Measurements from ENCODE around the gene SRGAP3.
A peak's percentile ranks its signal among the peaks of the same experiment; 100 is the strongest.

Gene SRGAP3

DNA sequence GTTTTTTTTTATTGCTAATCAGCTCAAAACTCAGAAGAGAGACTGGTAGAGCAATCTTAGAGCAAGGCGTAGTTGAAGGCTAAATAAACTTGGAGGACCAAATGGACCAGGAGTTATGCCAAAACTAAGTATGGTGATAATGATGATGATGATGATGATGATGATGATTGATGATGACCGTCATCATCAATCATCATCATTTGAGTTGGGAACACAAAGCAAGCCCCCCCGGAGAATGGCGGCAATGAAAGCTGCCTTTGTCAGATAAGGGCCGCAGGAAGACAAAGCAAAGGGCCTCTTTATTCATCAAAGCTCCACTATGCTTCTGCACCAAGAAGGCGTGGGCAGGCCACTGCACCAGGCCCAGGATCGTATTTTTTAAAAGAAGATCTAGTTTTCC lies 204.1 kb downstream of the SRGAP3 start:
- in situ Hi-C loops (cut with MboI; ENCODE audit: low pct_unique_long_range_greater_than_20kb, low sequenced_read_pairs): no loop called here
- DNase-seq: no peak

DNA sequence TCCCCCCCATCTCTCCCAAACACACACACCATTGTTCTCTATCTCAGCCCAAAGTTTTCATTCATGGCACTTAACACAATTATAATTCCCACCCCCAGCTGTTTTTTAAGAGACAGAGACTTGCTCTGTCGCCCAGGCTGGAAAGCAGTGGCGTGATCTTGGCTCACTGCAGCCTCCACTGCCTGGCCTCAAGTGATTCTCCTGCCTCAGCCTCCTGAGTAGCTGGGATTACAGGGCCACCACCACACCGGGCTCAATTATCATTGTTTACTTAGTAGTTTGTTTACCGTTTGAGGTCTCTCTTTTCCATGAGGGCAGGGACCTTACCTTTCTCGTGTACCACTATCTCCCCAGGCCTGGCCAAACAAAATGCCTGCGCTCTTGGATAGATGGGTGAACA lies 206.4 kb downstream of the SRGAP3 start:
- DNase-seq: no peak
- in situ Hi-C loops (cut with MboI; ENCODE audit: low pct_unique_long_range_greater_than_20kb, low sequenced_read_pairs): no loop called here

DNA sequence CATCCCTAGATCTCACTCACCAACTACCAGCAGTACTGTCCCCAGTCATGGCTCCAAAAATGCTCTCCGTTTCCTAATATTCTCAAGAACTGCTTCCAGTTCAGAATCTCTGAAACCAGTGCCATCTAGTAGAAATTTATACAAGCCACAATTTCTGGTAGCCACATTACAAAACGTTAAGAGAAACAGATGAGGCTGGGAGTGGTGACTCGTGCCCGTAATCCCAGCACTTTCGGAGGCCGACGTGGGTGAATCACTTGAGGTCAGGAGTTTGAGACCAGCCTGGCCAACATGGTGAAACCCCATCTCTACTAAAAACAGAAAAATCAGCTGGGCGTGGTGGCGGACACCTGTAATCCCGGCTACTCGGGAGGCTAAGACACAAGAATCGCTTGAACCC lies 207.8 kb downstream of the SRGAP3 start:
- DNase-seq: no peak
- in situ Hi-C loops (cut with MboI; ENCODE audit: low pct_unique_long_range_greater_than_20kb, low sequenced_read_pairs): no loop called here

DNA sequence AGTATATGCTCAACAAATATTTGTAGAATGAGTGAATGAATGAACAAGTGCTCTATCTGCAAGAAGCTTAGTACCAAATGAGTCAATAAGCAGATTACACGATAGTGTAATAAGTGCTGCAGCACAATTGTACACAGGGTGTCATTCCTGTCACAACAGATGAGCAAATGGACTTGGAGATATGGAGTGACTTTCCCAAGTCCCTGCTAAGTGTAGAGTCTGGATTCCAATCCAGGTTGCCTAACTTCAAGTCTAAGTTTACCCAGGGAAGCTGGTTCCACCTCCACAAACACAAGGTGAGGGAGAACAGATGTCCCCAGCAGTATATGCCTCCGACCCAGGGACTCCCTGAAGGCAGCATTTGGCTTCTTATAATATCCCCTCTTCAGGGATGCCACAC lies 208.4 kb downstream of the SRGAP3 start:
- DNase-seq: no peak
- in situ Hi-C loops (cut with MboI; ENCODE audit: low pct_unique_long_range_greater_than_20kb, low sequenced_read_pairs): no loop called here

DNA sequence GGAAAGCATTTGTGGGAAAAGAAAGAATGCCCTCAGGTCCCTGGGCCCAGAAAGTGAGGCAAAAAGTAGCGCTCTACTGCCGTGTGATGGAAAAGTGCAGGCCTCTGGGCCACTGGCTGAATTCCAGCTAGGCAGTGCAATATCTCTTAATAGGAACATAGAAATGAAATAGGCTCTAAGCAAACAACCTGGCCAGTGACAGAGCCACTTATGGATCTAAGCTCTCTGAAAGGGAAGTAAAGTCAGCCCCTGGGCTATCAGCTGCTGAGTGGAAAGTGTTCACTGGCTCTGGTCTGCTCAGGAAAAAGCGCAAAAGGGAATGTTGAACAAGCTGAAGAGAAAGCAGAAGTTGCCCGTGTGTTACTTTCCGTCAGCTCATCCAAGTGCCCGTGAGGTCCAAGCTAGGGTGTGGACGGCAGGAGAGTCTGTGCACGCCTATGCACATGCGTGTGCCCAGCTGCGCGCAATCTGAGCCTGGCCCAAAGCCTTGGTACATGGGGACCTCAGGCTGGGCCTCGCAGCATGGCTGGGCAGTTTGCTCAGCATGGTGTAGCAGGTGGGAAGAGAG lies 212.2 kb downstream of the SRGAP3 start:
- in situ Hi-C loops (cut with MboI; ENCODE audit: low pct_unique_long_range_greater_than_20kb, low sequenced_read_pairs): no loop called here
- DNase-seq: peak; percentile 76

DNA sequence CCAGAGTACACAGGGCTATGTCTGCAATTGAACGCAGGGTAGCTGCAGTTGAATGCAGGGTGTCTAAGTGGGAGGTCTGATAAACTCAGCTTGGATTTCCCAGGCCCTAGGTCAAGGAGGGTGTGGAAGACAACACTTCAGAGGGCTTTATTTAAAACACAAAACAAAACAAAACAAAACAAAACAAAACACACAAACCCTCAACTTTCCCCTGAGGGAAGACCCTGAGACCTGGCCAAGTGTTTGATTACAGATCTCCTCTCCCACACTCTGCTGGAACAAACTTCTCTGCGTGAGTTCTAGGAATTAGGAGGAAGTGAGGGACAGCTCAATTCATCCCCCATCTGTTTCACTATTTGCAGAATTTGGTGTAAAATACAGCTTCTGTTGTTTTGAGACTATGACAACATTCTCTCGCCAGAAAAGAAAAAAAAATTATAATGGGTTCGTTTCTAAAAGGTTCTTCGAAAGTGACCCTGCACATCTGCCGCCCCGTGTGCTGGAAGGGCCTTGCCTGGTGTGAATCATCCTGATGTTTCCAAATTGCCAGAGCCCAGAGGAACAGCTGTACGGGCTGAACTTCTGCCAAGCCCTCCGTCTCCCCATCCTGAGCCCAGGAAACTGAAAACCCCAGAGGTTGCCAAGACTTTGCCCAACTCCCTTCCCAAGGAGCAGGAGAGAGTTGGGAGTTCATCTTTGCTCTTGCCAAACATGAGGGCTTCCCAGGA lies 212.9 kb downstream of the SRGAP3 start:
- DNase-seq: peak; percentile 51
- in situ Hi-C loops (cut with MboI; ENCODE audit: low pct_unique_long_range_greater_than_20kb, low sequenced_read_pairs): no loop called here

DNA sequence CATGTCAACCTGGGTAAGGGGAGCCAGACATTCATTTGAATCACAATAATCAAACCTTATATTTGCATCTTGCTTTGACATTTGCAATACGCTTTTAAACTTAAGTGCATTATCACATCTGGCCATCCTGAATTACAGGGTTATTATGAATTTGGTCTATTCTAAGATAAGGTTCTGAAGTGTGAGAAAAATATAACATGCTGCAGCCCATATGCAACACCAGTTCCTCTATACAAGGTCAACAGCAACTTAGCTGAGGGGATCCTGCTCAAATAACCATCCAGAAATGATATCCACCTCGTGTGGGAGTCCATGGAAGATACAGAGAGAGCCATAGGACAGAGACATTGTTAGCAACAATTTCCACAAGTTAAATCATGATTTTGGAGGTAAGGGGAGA lies 213.5 kb downstream of the SRGAP3 start:
- in situ Hi-C loops (cut with MboI; ENCODE audit: low pct_unique_long_range_greater_than_20kb, low sequenced_read_pairs): no loop called here
- no peak for DNase-seq

DNA sequence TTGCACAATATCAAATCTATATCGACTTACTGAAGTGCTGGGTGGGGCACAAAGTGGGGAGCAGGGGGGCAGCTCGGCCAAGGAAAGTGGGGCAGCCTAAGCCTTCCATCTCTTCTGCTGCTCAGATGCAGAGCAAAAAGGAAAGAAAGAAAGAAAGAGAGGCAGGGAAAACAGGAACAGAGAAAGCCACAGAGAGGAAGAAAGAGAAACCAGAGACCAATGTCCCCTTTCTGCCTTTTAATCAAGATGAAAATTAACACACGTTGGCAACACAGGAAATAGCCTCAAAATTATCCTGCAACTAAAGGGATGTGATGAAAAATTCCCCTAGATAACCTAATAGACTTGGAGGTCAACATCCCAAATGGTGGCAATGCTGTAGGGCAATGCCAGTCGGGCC lies 214.0 kb downstream of the SRGAP3 start:
- peak; percentile 28 for DNase-seq
- in situ Hi-C loops (cut with MboI; ENCODE audit: low pct_unique_long_range_greater_than_20kb, low sequenced_read_pairs): no loop called here

DNA sequence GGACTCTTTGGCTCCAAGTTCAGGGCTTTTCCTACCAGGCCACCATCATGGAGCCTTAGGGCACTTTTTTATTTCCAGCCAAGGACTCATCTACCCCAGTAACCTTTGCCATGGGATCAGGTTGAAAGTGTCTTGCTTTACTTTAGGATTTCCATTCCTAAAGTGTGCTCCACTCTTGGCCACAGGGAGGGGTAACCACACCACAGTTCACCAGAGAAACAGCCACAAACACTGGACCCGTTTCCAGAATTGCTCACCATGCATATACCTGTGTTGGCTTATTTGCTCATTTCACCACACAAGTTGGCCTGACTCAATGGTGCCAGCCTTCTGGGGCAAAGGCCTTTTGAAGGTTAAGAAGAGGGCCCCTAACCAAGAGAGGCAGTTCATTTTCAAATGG lies 215.6 kb downstream of the SRGAP3 start:
- no peak for DNase-seq
- in situ Hi-C loops (cut with MboI; ENCODE audit: low pct_unique_long_range_greater_than_20kb, low sequenced_read_pairs): no loop called here

DNA sequence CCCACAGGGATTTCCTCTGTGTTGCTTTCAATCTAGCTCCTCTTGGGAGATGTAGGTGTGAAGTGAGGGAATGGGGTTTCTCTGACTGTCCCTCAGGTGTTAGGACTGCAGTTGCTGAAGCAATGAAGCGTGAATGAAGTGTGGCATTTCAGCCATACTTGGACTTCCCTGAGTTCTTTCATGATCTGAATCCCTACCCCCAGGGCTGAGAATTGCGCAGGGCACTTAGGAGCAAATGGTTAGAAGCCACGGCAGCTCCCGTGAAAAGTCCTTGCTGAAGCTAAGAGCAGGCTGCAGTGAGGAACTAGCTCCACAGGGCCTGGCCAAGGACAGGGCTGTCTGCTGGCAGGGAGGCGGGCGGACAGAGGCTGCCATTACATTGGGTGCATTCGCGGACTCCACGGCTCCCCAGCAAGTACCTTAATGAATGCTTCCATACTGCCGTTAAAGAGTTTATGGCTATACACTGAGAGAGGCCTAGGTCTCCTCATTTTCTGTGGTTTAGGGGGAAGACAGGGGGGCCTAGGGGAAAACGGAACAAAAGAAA lies 217.1 kb downstream of the SRGAP3 start:
- in situ Hi-C loops (cut with MboI; ENCODE audit: low pct_unique_long_range_greater_than_20kb, low sequenced_read_pairs): no loop called here

DNA sequence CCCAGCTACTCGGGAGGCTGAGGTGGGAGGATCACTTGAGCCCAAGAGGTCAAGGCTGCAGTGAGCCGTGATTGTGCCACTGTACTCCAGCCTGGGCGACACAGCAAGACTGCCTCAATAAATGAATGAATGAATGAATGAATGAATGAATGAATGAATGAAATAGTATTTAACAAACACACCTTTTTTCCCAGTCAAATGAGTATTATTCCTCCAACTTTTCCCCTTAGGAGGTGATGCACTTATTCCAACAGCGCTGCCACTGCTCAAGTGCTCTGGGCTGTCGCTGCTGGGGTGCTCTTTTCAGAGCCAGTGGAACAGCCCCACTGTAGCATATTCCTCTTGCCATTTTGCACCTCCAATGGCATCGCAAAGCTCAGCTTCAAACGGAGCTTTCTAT lies 219.4 kb downstream of the SRGAP3 start:
- DNase-seq: no peak
- in situ Hi-C loops (cut with MboI; ENCODE audit: low pct_unique_long_range_greater_than_20kb, low sequenced_read_pairs): no loop called here

More for the DNA sequence above, 217.1 kb downstream of the SRGAP3 start:
- DNase-seq: peak; percentile 12

DNA sequence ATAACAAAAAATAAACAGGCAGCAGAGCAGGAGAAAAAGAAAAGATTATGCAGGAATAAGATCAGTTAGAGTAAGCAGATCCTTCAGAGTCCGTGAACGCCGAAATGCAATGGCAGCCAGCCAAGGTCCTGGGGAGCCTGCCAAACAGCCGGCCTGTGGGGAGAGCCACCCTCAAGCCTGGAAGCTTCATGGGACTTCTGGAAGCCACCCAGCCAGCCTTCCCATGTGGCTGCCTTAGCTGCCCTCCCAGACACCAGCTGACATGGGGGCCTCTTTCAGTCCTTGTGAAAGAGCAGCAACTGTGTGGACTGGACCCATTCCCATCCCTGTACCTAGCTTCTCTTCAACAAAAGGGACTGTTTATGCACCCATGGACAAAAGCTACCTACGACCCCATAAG lies 221.3 kb downstream of the SRGAP3 start:
- no peak for DNase-seq
- in situ Hi-C loops (cut with MboI; ENCODE audit: low pct_unique_long_range_greater_than_20kb, low sequenced_read_pairs): no loop called here

DNA sequence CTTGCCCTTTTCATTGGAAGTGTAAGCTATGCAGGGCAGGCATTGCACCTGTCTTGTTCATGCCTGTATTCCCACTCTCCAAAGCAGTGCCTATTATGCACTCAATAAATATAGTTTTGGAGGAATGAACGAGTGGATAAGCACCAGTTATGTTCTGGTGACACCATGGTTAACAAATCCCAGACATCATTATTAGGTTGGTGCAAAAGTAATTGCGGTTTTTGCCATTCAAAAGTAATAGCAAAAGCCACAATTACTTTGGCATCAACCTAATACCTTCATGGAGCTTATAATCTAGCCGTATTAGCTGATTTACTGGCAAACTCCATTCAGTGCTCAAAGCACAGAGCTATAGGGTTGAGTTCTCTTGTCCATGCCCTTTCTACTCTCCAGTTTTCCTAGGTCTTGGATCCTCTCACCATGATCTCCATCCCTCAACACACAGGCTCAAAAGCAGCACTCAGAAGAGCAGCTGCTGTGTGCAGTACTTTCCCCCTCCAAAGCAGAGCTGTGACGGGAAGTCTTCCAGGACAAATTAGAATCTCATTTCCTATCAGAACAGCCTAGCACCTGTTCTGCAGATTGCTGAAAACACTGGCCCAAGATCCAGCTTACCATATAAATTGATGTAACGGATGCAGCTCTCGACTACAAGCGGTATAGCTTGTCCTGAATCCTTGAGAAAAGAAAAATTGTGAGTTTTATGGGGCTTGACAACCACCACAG lies 223.0 kb downstream of the SRGAP3 start:
- in situ Hi-C loops (cut with MboI; ENCODE audit: low pct_unique_long_range_greater_than_20kb, low sequenced_read_pairs): no loop called here
- DNase-seq: no peak

DNA sequence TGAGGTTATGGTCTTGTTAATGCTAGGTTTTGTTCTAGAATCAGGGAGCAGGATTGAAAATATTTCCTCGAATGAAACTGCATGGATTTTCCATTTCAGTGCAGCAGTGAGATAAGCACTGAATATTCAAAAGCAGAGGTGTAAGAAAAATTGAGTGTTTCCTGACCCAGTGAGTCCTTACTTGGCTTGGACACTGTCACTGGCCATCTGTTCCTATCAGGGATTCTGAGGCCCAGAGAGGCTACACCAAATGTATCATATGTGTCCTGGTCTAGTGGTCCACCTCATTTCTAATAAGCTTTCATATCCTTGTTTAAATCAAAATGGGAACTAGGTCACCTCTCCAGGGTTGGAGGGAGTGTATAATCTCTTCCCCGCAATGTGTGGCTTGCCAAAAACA lies 225.1 kb downstream of the SRGAP3 start:
- in situ Hi-C loops (cut with MboI; ENCODE audit: low pct_unique_long_range_greater_than_20kb, low sequenced_read_pairs): no loop called here
- DNase-seq: no peak

DNA sequence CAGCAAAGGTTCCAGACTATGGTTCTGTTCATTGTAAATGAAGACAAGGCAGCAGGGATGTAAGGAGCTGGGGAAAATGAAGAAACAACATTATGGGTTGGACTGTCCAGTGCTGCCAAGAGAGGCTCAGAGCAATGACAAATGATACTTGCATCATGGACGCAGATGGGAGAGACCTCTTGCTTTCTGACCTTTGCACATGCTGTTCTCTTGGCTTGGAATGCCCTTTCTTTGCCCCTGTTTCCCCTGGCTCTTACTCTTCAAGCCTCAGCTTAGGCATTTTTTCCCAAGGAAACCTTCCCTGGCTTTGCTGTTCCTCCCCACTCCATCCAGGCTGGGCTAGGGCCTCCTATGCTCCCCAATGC lies 226.2 kb downstream of the SRGAP3 start:
- no peak for DNase-seq

DNA sequence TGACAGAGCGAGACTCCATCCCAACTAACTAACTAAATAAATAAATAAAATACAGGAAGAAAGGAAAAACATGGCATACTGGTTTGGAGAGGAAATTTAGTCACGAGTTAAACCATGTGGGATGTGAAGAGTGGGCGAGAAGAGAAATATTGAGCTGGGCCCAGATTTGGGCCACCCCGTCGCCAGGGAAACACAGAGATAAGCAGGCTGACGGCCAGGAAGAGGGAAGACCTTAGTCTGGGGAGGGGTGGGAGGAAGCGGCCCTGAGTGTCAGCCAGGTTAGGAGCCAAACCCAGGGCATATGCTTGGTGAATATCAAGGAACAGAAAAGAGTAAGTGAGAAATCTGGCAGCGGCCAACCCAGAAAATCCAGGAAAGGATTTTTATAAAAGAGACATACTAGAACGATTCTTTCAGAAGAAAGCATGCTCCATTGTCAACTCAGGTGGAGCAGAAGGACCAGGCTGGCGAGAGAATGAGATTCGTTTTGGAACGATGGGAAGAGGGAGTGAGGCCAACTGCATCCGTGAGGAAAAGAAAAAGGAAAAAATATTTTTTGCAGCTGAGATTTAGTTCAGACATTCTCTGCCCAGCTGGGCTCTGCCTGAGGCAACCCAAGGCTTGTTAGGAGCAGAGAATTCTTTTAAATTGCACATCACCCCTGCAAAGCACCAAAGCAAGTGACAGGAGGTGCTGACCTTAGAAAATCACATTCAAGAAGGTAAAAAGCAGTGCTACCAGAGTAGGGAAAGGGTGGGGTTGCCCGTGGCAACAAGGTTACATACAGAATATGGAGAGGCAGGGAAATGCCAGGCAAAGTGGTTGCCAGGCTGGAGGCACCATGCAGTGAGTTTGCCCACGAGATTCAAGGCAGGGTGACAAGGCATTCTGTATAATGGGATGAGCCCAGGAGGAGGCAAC lies 226.9 kb downstream of the SRGAP3 start:
- DNase-seq: no peak
- in situ Hi-C loops (cut with MboI; ENCODE audit: low pct_unique_long_range_greater_than_20kb, low sequenced_read_pairs): no loop called here

More for the DNA sequence above, 226.2 kb downstream of the SRGAP3 start:
- in situ Hi-C loops (cut with MboI; ENCODE audit: low pct_unique_long_range_greater_than_20kb, low sequenced_read_pairs): no loop called here

DNA sequence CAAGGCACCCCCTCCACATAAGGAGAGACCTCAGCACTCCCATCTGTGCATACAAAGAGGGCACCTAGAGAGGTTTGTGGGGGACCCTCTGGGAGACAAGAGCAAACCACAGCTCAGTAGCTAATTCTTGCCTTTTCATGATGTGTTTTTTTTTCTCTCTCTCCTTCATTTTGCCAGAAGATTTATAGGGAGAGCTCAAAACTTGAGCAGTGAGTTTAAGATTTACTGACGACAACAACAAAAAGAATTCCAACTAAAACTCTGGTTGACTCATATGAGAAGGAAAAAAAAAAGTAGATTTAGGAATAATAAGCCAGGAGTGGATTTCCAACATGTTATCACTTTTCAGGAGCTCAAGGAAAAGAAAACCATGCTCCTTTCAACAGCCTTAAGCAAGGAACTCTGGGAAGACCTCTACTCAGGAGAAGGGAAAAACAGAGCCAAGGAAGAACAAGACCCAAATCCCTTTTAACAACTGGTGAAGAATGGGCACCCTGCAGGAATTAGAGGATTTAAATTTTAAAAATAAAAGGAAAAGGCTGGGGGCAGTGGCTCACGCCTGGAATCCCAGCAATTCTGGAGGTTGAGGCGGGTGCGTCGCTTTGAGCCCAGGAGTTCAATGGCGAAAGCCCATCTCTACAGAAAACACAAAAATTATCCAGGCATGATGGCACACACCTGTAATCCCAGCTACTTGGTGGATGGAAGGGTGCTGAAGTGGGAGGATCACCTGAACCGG lies 228.0 kb downstream of the SRGAP3 start:
- no peak for DNase-seq
- in situ Hi-C loops (cut with MboI; ENCODE audit: low pct_unique_long_range_greater_than_20kb, low sequenced_read_pairs): no loop called here

DNA sequence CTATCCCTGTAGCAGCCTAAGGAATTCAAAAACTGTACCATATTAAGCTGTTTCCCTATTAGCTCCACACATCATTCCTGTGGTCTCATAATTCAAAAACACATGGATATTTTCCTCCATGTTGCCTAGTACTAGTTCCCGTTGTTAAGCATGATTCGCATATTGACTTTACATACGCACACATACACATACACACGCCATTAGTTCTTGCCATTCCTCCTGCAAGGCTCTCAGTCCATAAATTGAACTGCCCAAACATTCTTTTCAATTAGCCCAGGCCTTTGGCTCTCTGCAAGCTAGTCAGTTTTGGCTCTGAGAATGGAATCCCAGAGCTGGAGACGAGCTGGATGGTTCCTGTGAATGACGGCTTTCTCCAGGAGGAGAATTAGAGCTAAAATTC lies 229.0 kb downstream of the SRGAP3 start:
- in situ Hi-C loops (cut with MboI; ENCODE audit: low pct_unique_long_range_greater_than_20kb, low sequenced_read_pairs): no loop called here
- DNase-seq: no peak

Measured in KBM-7 (cell line).